ENCODE data around the gene SLC6A19. TPM values are rescaled to one million over a fixed set of nuclear protein-coding genes. Genes with fewer than 3 reads are reported as not detected.

The SLC6A19 gene
- polyA plus RNA-seq, 1 of the 3 experiments (the other 2 are of a cell fraction) = not detected

GRCh38 chr5:1168796-1169195 lies 32.6 kb upstream of the SLC6A19 start:
- DNase-seq = no peak
- H3K27me3 ChIP-seq (ENCODE audit: insufficient read depth) = no peaks in the 10 kb centered on the region
- peaks cover 0 to 8% of the 10 kb centered on the region in 2 experiments; a peak in 1 of 4 replicates for H3K4me1 ChIP-seq (ENCODE audit: control insufficient read depth in 1 of 2, insufficient read depth in 2 of 2, low read depth in 1 of 2, low read length in 1 of 2)
- no peaks in the 10 kb centered on the region for H3K79me2 ChIP-seq (ENCODE audit: insufficient read depth)
- H3K9me2 ChIP-seq = no peaks in the 10 kb centered on the region
- H3K9ac ChIP-seq = no peak overlapping the region
- no peak overlapping the region for H3K27ac ChIP-seq (ENCODE audit: low read depth in 2 of 2, low read length in 1 of 2)
- POLR2A ChIA-PET = no interaction called here
- CTCF ChIA-PET = interaction anchor here (0.6 to 4.2 kb wide), 30 partner anchors 9 to 484 kb away, joined by 3 to 119 read pairs (median 7); partner anchors contain the start of gene NKD2
- no peaks in the 10 kb centered on the region for H3K9me3 ChIP-seq
- no peak overlapping the region for H3K4me2 ChIP-seq
- no peaks in the 10 kb centered on the region for H4K20me1 ChIP-seq (ENCODE audit: insufficient read depth)
- no peak overlapping the region for H3K4me3 ChIP-seq (ENCODE audit: low read depth in 2 of 2, low read length in 1 of 2)
- H3F3A ChIP-seq (replicated peaks; ENCODE audit: insufficient read depth) = no peaks in the 10 kb centered on the region
- 69% methylated on average over 10 of the region's 16 CpGs for WGBS (ENCODE audit: low lambda C conversion rate)
- TF ChIP-seq, protein P1, sequence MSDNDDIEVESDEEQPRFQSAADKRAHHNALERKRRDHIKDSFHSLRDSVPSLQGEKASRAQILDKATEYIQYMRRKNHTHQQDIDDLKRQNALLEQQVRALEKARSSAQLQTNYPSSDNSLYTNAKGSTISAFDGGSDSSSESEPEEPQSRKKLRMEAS (IDR thresholded peaks at IDR 0.05; ENCODE audit: low read depth) = no peak
- no peak for TF ChIP-seq FOSL2 (IDR thresholded peaks at IDR 0.05; ENCODE audit: borderline replicate concordance, low read depth)
- no peak for TF ChIP-seq CTCF (IDR thresholded peaks at IDR 0.05)
- H2AFZ ChIP-seq (ENCODE audit: low read depth) = no peak overlapping the region
- H3K36me3 ChIP-seq (replicated peaks in 1 of 2; ENCODE audit: control insufficient read depth in 1 of 2, insufficient read depth in 2 of 2, low read length in 1 of 2) = no peaks in the 10 kb centered on the region

- no peak for DNase-seq
- no peaks in the 10 kb centered on the region for H4K20me1 ChIP-seq (ENCODE audit: insufficient read depth)
- no peaks in the 10 kb centered on the region for H3K9me2 ChIP-seq
- H3K4me3 ChIP-seq (ENCODE audit: low read depth in 2 of 2, low read length in 1 of 2) = no peak overlapping the region
- H3K9me3 ChIP-seq = no peaks in the 10 kb centered on the region
- ChIA-PET POLR2A (no interaction called here), CTCF (interaction anchor here (1.1 to 4.2 kb wide), 15 partner anchors 11 to 481 kb away, joined by 3 to 119 read pairs (median 16); partner anchors contain the start of gene NKD2)
- H2AFZ ChIP-seq (ENCODE audit: low read depth) = no peak overlapping the region
- H3K4me1 ChIP-seq (ENCODE audit: control insufficient read depth in 1 of 2, insufficient read depth in 2 of 2, low read depth in 1 of 2, low read length in 1 of 2) = peaks cover 0 to 8% of the 10 kb centered on the region in 2 experiments; a peak in 1 of 4 replicates
- H3K79me2 ChIP-seq (ENCODE audit: insufficient read depth) = no peaks in the 10 kb centered on the region
- no peak overlapping the region for H3K9ac ChIP-seq
- no peaks in the 10 kb centered on the region for H3K36me3 ChIP-seq (replicated peaks in 1 of 2; ENCODE audit: control insufficient read depth in 1 of 2, insufficient read depth in 2 of 2, low read length in 1 of 2)
- H3K27me3 ChIP-seq (ENCODE audit: insufficient read depth) = no peaks in the 10 kb centered on the region
- 69% methylated on average over 28 of the region's 33 CpGs for WGBS (ENCODE audit: low lambda C conversion rate)
- no peak overlapping the region for H3K4me2 ChIP-seq
- H3K27ac ChIP-seq (ENCODE audit: low read depth in 2 of 2, low read length in 1 of 2) = no peak overlapping the region
- H3F3A ChIP-seq (replicated peaks; ENCODE audit: insufficient read depth) = no peaks in the 10 kb centered on the region
- TF ChIP-seq FOXJ3 (CRISPR knock-in tag; IDR thresholded peaks at IDR 0.05) (no peak), EZH2phosphoT487 (IDR thresholded peaks at IDR 0.05; ENCODE audit: borderline replicate concordance, low read depth) (no peak), TEAD4 (IDR thresholded peaks at IDR 0.05; ENCODE audit: borderline replicate concordance, insufficient read depth) (no peak), NRF1 (IDR thresholded peaks at IDR 0.05; ENCODE audit: low read depth, low read length) (no peak), GABPA (IDR thresholded peaks at IDR 0.05; ENCODE audit: low read depth) (no peak), POLR2AphosphoS5 (IDR thresholded peaks at IDR 0.05; ENCODE audit: low read depth, low read length) (no peak), SIN3A (IDR thresholded peaks at IDR 0.05; ENCODE audit: borderline replicate concordance, low read depth, low read length) (no peak), MEF2A (IDR thresholded peaks at IDR 0.05; ENCODE audit: borderline replicate concordance, low read depth) (no peak), RXRA (IDR thresholded peaks at IDR 0.05; ENCODE audit: borderline replicate concordance, low read depth) (no peak), JUND (IDR thresholded peaks at IDR 0.05) (no peak), YY1 (IDR thresholded peaks at IDR 0.05; ENCODE audit: low read depth) (no peak), ELF1 (IDR thresholded peaks at IDR 0.05) (no peak)
- TF ChIP-seq, protein P2, sequence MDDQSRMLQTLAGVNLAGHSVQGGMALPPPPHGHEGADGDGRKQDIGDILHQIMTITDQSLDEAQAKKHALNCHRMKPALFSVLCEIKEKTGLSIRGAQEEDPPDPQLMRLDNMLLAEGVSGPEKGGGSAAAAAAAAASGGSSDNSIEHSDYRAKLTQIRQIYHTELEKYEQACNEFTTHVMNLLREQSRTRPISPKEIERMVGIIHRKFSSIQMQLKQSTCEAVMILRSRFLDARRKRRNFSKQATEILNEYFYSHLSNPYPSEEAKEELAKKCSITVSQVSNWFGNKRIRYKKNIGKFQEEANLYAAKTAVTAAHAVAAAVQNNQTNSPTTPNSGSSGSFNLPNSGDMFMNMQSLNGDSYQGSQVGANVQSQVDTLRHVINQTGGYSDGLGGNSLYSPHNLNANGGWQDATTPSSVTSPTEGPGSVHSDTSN (IDR thresholded peaks at IDR 0.05) = no peak
- TF ChIP-seq, protein P3, sequence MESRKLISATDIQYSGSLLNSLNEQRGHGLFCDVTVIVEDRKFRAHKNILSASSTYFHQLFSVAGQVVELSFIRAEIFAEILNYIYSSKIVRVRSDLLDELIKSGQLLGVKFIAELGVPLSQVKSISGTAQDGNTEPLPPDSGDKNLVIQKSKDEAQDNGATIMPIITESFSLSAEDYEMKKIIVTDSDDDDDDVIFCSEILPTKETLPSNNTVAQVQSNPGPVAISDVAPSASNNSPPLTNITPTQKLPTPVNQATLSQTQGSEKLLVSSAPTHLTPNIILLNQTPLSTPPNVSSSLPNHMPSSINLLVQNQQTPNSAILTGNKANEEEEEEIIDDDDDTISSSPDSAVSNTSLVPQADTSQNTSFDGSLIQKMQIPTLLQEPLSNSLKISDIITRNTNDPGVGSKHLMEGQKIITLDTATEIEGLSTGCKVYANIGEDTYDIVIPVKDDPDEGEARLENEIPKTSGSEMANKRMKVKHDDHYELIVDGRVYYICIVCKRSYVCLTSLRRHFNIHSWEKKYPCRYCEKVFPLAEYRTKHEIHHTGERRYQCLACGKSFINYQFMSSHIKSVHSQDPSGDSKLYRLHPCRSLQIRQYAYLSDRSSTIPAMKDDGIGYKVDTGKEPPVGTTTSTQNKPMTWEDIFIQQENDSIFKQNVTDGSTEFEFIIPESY (IDR thresholded peaks at IDR 0.05; ENCODE audit: borderline replicate concordance, low read depth) = no peak
- TF ChIP-seq, protein P4, sequence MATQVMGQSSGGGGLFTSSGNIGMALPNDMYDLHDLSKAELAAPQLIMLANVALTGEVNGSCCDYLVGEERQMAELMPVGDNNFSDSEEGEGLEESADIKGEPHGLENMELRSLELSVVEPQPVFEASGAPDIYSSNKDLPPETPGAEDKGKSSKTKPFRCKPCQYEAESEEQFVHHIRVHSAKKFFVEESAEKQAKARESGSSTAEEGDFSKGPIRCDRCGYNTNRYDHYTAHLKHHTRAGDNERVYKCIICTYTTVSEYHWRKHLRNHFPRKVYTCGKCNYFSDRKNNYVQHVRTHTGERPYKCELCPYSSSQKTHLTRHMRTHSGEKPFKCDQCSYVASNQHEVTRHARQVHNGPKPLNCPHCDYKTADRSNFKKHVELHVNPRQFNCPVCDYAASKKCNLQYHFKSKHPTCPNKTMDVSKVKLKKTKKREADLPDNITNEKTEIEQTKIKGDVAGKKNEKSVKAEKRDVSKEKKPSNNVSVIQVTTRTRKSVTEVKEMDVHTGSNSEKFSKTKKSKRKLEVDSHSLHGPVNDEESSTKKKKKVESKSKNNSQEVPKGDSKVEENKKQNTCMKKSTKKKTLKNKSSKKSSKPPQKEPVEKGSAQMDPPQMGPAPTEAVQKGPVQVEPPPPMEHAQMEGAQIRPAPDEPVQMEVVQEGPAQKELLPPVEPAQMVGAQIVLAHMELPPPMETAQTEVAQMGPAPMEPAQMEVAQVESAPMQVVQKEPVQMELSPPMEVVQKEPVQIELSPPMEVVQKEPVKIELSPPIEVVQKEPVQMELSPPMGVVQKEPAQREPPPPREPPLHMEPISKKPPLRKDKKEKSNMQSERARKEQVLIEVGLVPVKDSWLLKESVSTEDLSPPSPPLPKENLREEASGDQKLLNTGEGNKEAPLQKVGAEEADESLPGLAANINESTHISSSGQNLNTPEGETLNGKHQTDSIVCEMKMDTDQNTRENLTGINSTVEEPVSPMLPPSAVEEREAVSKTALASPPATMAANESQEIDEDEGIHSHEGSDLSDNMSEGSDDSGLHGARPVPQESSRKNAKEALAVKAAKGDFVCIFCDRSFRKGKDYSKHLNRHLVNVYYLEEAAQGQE (IDR thresholded peaks at IDR 0.05; ENCODE audit: low read depth, low read length) = no peak
These were observed 31.9 kb upstream of the SLC6A19 start for GRCh38 chr5:1169211-1170115.

Measured in SK-N-SH (cell line).